ENCODE results near the gene ENSA.

- no peak for TF ChIP-seq CTCF (conservative IDR thresholded peaks at IDR 0.05; ENCODE audit: low read length)
- no peak for TF ChIP-seq EZH2phosphoT487 (IDR thresholded peaks at IDR 0.05; ENCODE audit: borderline replicate concordance)
Measured at GRCh38 chr1:150606463-150607142, 22.8 kb downstream of the ENSA start.

Data from Loucy (cell line).